ENCODE data around the gene KCNN4.

The KCNN4 gene

DNA sequence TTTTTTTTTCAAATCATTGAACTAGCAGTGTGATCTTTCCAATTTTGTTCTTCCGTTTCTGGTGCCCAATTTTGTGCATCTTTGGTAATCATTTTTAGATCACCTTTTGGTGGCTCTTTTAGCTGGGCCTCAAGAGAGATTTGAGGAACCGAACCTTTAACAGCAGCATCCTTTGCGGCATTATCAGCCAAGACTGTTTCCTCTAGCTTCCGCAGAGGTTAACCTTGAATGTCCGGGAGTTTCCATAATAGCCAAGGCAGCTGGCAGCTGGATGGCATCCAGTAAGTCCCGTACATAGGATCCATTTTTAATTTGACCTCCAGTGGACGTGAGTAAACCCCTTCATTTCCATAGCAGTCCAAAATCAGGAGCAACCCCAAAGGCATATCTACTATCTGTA lies 55.3 kb downstream of the KCNN4 start:
- H3K4me1 ChIP-seq (ENCODE audit: control insufficient read depth in 1 of 2, insufficient read depth in 1 of 2, low read depth in 1 of 2, low read length in 1 of 2), result peaks cover 28 to 32% of the 10 kb centered on the region in 2 experiments
- no peak overlapping the region for H3K4me3 ChIP-seq (ENCODE audit: low read depth in 1 of 2, low read length in 1 of 2)
- H3K9me3 ChIP-seq, result no peaks in the 10 kb centered on the region
- H3K27ac ChIP-seq, result peak overlapping the region; percentile 83
- peaks cover 18% of the 10 kb centered on the region for H3K36me3 ChIP-seq
- H3K27me3 ChIP-seq, result no peaks in the 10 kb centered on the region
- TF ChIP-seq, protein P1, sequence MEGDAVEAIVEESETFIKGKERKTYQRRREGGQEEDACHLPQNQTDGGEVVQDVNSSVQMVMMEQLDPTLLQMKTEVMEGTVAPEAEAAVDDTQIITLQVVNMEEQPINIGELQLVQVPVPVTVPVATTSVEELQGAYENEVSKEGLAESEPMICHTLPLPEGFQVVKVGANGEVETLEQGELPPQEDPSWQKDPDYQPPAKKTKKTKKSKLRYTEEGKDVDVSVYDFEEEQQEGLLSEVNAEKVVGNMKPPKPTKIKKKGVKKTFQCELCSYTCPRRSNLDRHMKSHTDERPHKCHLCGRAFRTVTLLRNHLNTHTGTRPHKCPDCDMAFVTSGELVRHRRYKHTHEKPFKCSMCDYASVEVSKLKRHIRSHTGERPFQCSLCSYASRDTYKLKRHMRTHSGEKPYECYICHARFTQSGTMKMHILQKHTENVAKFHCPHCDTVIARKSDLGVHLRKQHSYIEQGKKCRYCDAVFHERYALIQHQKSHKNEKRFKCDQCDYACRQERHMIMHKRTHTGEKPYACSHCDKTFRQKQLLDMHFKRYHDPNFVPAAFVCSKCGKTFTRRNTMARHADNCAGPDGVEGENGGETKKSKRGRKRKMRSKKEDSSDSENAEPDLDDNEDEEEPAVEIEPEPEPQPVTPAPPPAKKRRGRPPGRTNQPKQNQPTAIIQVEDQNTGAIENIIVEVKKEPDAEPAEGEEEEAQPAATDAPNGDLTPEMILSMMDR (IDR thresholded peaks at IDR 0.05), result no peak

GRCh38 chr19:43724896-43725295 lies 55.9 kb downstream of the KCNN4 start:
- H3K4me1 ChIP-seq (ENCODE audit: control insufficient read depth in 1 of 2, insufficient read depth in 1 of 2, low read depth in 1 of 2, low read length in 1 of 2), result peaks cover 28 to 32% of the 10 kb centered on the region in 2 experiments
- H3K27me3 ChIP-seq, result no peaks in the 10 kb centered on the region
- H3K27ac ChIP-seq, result no peak overlapping the region
- H3K4me3 ChIP-seq (ENCODE audit: low read depth in 1 of 2, low read length in 1 of 2), result no peak overlapping the region
- TF ChIP-seq, protein P1 (IDR thresholded peaks at IDR 0.05), result no peak
- no peaks in the 10 kb centered on the region for H3K9me3 ChIP-seq
- peaks cover 16% of the 10 kb centered on the region for H3K36me3 ChIP-seq

GRCh38 chr19:43723588-43723987 lies 57.2 kb downstream of the KCNN4 start:
- Histone ChIP-seq H3K4me1 (ENCODE audit: control insufficient read depth in 1 of 2, insufficient read depth in 1 of 2, low read depth in 1 of 2, low read length in 1 of 2) (peaks cover 28 to 32% of the 10 kb centered on the region in 2 experiments), H3K9me3 (no peaks in the 10 kb centered on the region), H3K27ac (no peak overlapping the region), H3K4me3 (ENCODE audit: low read depth in 1 of 2, low read length in 1 of 2) (no peak overlapping the region), H3K27me3 (no peaks in the 10 kb centered on the region), H3K36me3 (peaks cover 3% of the 10 kb centered on the region)
- TF ChIP-seq, protein P1 (IDR thresholded peaks at IDR 0.05), result peak; percentile 46

- TF ChIP-seq, protein P1 (IDR thresholded peaks at IDR 0.05), result no peak
- no peak overlapping the region for H3K27ac ChIP-seq
- no peaks in the 10 kb centered on the region for H3K9me3 ChIP-seq
- no peaks in the 10 kb centered on the region for H3K36me3 ChIP-seq
- H3K4me3 ChIP-seq (ENCODE audit: low read depth in 1 of 2, low read length in 1 of 2), result no peak overlapping the region
- peaks cover 15 to 17% of the 10 kb centered on the region in 2 experiments for H3K4me1 ChIP-seq (ENCODE audit: control insufficient read depth in 1 of 2, insufficient read depth in 1 of 2, low read depth in 1 of 2, low read length in 1 of 2)
- no peaks in the 10 kb centered on the region for H3K27me3 ChIP-seq
Observed at GRCh38 chr19:43721469-43722048, 59.2 kb downstream of the KCNN4 start.

- Histone ChIP-seq H3K4me3 (ENCODE audit: low read depth in 1 of 2, low read length in 1 of 2) (no peak overlapping the region), H3K36me3 (no peaks in the 10 kb centered on the region), H3K4me1 (ENCODE audit: control insufficient read depth in 1 of 2, insufficient read depth in 1 of 2, low read depth in 1 of 2, low read length in 1 of 2) (peaks cover 9 to 11% of the 10 kb centered on the region in 2 experiments), H3K27ac (no peak overlapping the region), H3K27me3 (no peaks in the 10 kb centered on the region), H3K9me3 (no peaks in the 10 kb centered on the region)
- TF ChIP-seq, protein P1 (IDR thresholded peaks at IDR 0.05), result no peak
Observed at GRCh38 chr19:43720936-43721335, 59.8 kb downstream of the KCNN4 start.

Data from neutrophil (primary cell).